K562 (cell line): ENCODE data around the gene PRPF6. TPM values are rescaled to one million over a fixed set of nuclear protein-coding genes. Genes with fewer than 3 reads are reported as not detected.
A peak's percentile ranks its signal among the peaks of the same experiment; 100 is the strongest.

Experiments used
- CBX8 ChIP-seq: fragments of 200-600 bp; sonication (generic); IDR thresholded peaks from 2 replicates; pipeline ENCODE4 v1.6.1; 2012; ENCODE audit warnings: borderline replicate concordance, mixed run types, low read depth, mild to moderate bottlenecking, moderate library complexity, mixed read lengths, low read length, control low read depth, inconsistent platforms; ENCODE audit not compliant: poor library complexity, severe bottlenecking; ENCODE audit errors: extremely low read depth
- ELF1 ChIP-seq: fragments of 200-800 bp; sonication (Bioruptor generic); IDR thresholded peaks from 2 replicates; pipeline ENCODE4 v1.6.1; 2016; ENCODE audit warnings: missing genetic modification characterization, missing compliant biosample characterization
- MNT ChIP-seq, 2 experiments: fragments of 450-650 bp; conservative IDR thresholded peaks; 2 replicates each; pipeline ENCODE4 v1.6.1; 2017; ENCODE audit warnings: mild to moderate bottlenecking in 2 of 2, moderate library complexity in 2 of 2
- NFXL1 ChIP-seq: fragments of 450-650 bp; formaldehyde crosslinking; IDR thresholded peaks from 2 replicates; pipeline ENCODE4 v1.4.0; 2021; ENCODE audit warnings: mild to moderate bottlenecking
- NKRF ChIP-seq: fragments of 450-650 bp; IDR thresholded peaks from 2 replicates; pipeline ENCODE4 v1.6.1; 2016; ENCODE audit warnings: borderline replicate concordance
- NR0B1 ChIP-seq: fragments of 450-650 bp; IDR thresholded peaks from one replicate; pipeline ENCODE4 v1.6.1; 2018; ENCODE audit warnings: mild to moderate bottlenecking, moderate library complexity; ENCODE audit not compliant: partially characterized antibody
- POLR3G ChIP-seq: IDR thresholded peaks from 2 replicates; pipeline ENCODE4 v1.6.1; 2011; ENCODE audit not compliant: insufficient read length, insufficient replicate concordance; ENCODE audit errors: extremely low read depth
- PYGO2 ChIP-seq: fragments of 450-650 bp; IDR thresholded peaks from 2 replicates; pipeline ENCODE4 v1.6.1; 2016; ENCODE audit warnings: mild to moderate bottlenecking, missing genetic modification characterization, moderate library complexity, missing compliant biosample characterization
- SRSF9 ChIP-seq: fragments of 200-400 bp; formaldehyde crosslinking; IDR thresholded peaks from 2 replicates; pipeline ENCODE4 v1.6.1; 2017; ENCODE audit warnings: low read depth, low read length, borderline replicate concordance
- VEZF1 ChIP-seq: fragments of 200-800 bp; sonication (Bioruptor generic); IDR thresholded peaks from 2 replicates; pipeline ENCODE4 v1.6.1; 2017; ENCODE audit warnings: missing genetic modification characterization, missing compliant biosample characterization
- ZBTB33 ChIP-seq: sonication (generic); formaldehyde crosslinking; IDR thresholded peaks from 2 replicates; pipeline ENCODE4 v1.8.1; 2023; ENCODE audit warnings: mild to moderate bottlenecking, missing genetic modification reagents
- ZKSCAN8 ChIP-seq: fragments of 200-800 bp; sonication (Bioruptor generic); IDR thresholded peaks from 2 replicates; pipeline ENCODE4 v1.6.1; 2016; ENCODE audit warnings: missing genetic modification characterization, missing compliant biosample characterization
- ZNF518B ChIP-seq: fragments of 250-450 bp; sonication (Bioruptor Pico); IDR thresholded peaks from 2 replicates; pipeline ENCODE4 v1.5.0; 2021; ENCODE audit warnings: mild to moderate bottlenecking, moderate library complexity
- polyA plus RNA-seq, 8 experiments: library from polyadenylated mRNA; depleted of rRNA in 4 of 8; stranded (reverse) in 5 of 8; unstranded in 3 of 8; fragments of >200 nt; fragmentation: Nextera tagmentation in 2 of 8; fragmentation: Illumina TruSeq in 1 of 8; extraction: Ambion mirVana in 2 of 8; extraction: Trizol in 1 of 8; gene quantifications; 2 replicates each; pipeline versions ENCODE4 v1.2.1 to v1.2.3, GENCODE V29; 2011 to 2014; ENCODE audit warnings: inconsistent platforms in 1 of 8, missing spikeins in 1 of 8
- total RNA-seq, 7 experiments: library from RNA; depleted of rRNA in 6 of 7; stranded (reverse); fragments of >200 nt in 6 of 7; fragmentation: Illumina TruSeq in 2 of 7; extraction: Trizol in 2 of 7; gene quantifications; 2 replicates each; pipeline versions ENCODE4 v1.2.1 to v1.2.3, GENCODE V29; 2011 to 2021; ENCODE audit warnings: low replicate concordance in 1 of 7

The PRPF6 gene
- total and polyA plus RNA-seq, 9 of the 15 experiments (the other 6 are each of a cell fraction or from before 2014, with no cell fraction given) = 4.2 to 83.2 (median 59.9) TPM

- no peak for TF ChIP-seq ZBTB33 (CRISPR knock-in tag)
- no peak for TF ChIP-seq CBX8
- no peak for TF ChIP-seq NR0B1
- no peak for TF ChIP-seq SRSF9
- TF ChIP-seq NFXL1 (CRISPR knock-in tag) = no peak
- no peak for TF ChIP-seq ZNF518B
- no peak for TF ChIP-seq PYGO2 (tag)
- no peak for TF ChIP-seq POLR3G
- no peak for TF ChIP-seq ELF1 (tag)
- TF ChIP-seq MNT (conservative IDR thresholded peaks at IDR 0.05) = peak in 1 of 2 experiments; percentile 59; a peak in 3 of 4 replicates
- no peak for TF ChIP-seq ZKSCAN8 (CRISPR knock-in tag)
- TF ChIP-seq NKRF = no peak; the same call in 1 of the 2 replicates
- TF ChIP-seq VEZF1 (CRISPR knock-in tag) = peak; percentile 86
Observed at GRCh38 chr20:63941282-63942081, 39.5 kb upstream of the PRPF6 start (continued).
